Gastroesophageal sphincter (tissue), 4 donors: ENCODE data around the gene RBM33. TPM values are rescaled to one million over a fixed set of nuclear protein-coding genes. Genes with fewer than 3 reads are reported as not detected.

Source experiments
- ATAC-seq: fragments of 150-250 bp; one replicate; pipeline ENCODE4 v1.9.1; 2016; ENCODE audit warnings: mild to moderate bottlenecking, moderate library complexity
- H3K27ac ChIP-seq, 4 donors: fragments of 200-600 bp; sonication (generic) in 3 of 4; 1 replicate in 3 of 4; 2 replicates in 1 of 4; pipeline ENCODE4 v1.5.1; 2016 to 2019
- H3K27me3 ChIP-seq: fragments of 200-600 bp; sonication (generic); one replicate; pipeline ENCODE4 v1.5.1; 2019
- H3K36me3 ChIP-seq, 2 donors: fragments of 200-600 bp; sonication (generic); one replicate each; pipeline ENCODE4 v1.5.1; 2019; ENCODE audit warnings: control low read depth in 1 of 2
- H3K4me1 ChIP-seq, 3 donors: fragments of 200-600 bp; sonication (generic); 1 replicate in 2 of 3; 2 replicates in 1 of 3; pipeline ENCODE4 v1.5.1; 2016 to 2019; ENCODE audit warnings: control low read depth in 2 of 3
- H3K4me3 ChIP-seq, 2 donors: fragments of 200-600 bp; sonication (generic); one replicate each; pipeline ENCODE4 v1.5.1; 2019; ENCODE audit warnings: mild to moderate bottlenecking in 1 of 2, moderate library complexity in 1 of 2
- H3K9me3 ChIP-seq, 3 donors: fragments of 200-600 bp; sonication (generic); one replicate each; pipeline ENCODE4 v1.5.1; 2017 to 2019; ENCODE audit warnings: control low read depth in 2 of 3
- CTCF ChIP-seq, 4 experiments: fragments of 200-600 bp in 2 of 4; fragments of 450-650 bp in 2 of 4; sonication (generic) in 1 of 4; IDR thresholded peaks; one replicate each; pipeline ENCODE4 v1.5.1; 2017 to 2019; ENCODE audit warnings: antibody characterized with exemption in 4 of 4, mild to moderate bottlenecking in 2 of 4, moderate library complexity in 2 of 4
- EP300 ChIP-seq: sonication (generic); formaldehyde crosslinking; IDR thresholded peaks from one replicate; pipeline ENCODE4 v1.6.1; 2017; ENCODE audit warnings: antibody characterized with exemption, mild to moderate bottlenecking
- POLR2A ChIP-seq, 2 donors: fragments of 450-650 bp; IDR thresholded peaks; one replicate each; pipeline ENCODE4 v1.6.1; 2017; ENCODE audit warnings: antibody characterized with exemption in 2 of 2, mild to moderate bottlenecking in 2 of 2, moderate library complexity in 1 of 2
- POLR2AphosphoS5 ChIP-seq: sonication (generic); formaldehyde crosslinking; IDR thresholded peaks from one replicate; pipeline ENCODE4 v1.6.1; 2017; ENCODE audit warnings: antibody characterized with exemption
- WGBS, 2 donors: methylation state at CpG; one replicate each; pipeline ENCODE4 v1.1.5; 2018; ENCODE audit warnings: low coverage in 1 of 2; 5-methylcytosine and 5-hydroxymethylcytosine counted together
- total RNA-seq, 4 donors: library from RNA; depleted of rRNA; stranded (reverse); fragments of >200 nt; gene quantifications; one replicate each; pipeline ENCODE4 v1.1.0, GENCODE V29; 2016

The RBM33 gene
- total RNA-seq, 4 donors from 2014 or later, result 25.2 to 67.4 (median 37.6) TPM

- no peak for ATAC-seq
- Histone ChIP-seq H3K4me3 (no peak overlapping the region), H3K27ac (no peak overlapping the region), H3K9me3 (no peaks in the 10 kb centered on the region), H3K36me3 (peaks cover 0 to 36% of the 10 kb centered on the region in 2 donors), H3K4me1 (peaks cover 0 to 26% (median 0%) of the 10 kb centered on the region in 3 donors), H3K27me3 (no peaks in the 10 kb centered on the region)
- 95 to 97% methylated on average over 5 to 6 of the region's 6 CpGs for WGBS, 2 donors
- no peak for TF ChIP-seq POLR2AphosphoS5
- no peak for TF ChIP-seq CTCF (IDR thresholded peaks at IDR 0.05)
- TF ChIP-seq EP300, result no peak
- no peak for TF ChIP-seq POLR2A (IDR thresholded peaks at IDR 0.05)
Measured at GRCh38 chr7:155728116-155728515, 83.7 kb downstream of the RBM33 start.

- ATAC-seq, result no peak
- no peak overlapping the region for H3K27ac ChIP-seq
- TF ChIP-seq POLR2AphosphoS5 (no peak), CTCF (IDR thresholded peaks at IDR 0.05) (no peak), EP300 (no peak), POLR2A (IDR thresholded peaks at IDR 0.05) (no peak)
Measured at GRCh38 chr7:155729847-155730246, 85.4 kb downstream of the RBM33 start.

GRCh38 chr7:155731380-155731779 lies 86.9 kb downstream of the RBM33 start:
- peaks cover 0 to 26% of the 10 kb centered on the region in 2 donors for H3K36me3 ChIP-seq
- H3K4me3 ChIP-seq, result no peak overlapping the region
- H3K27me3 ChIP-seq, result no peaks in the 10 kb centered on the region
- no peak for ATAC-seq
- H3K4me1 ChIP-seq, result peaks cover 0 to 47% (median 0%) of the 10 kb centered on the region in 3 donors
- 54 to 57% methylated on average over 3 of the region's 3 CpGs for WGBS, 2 donors
- no peaks in the 10 kb centered on the region for H3K9me3 ChIP-seq
- TF ChIP-seq POLR2AphosphoS5 (no peak), CTCF (IDR thresholded peaks at IDR 0.05) (no peak), POLR2A (IDR thresholded peaks at IDR 0.05) (no peak), EP300 (no peak)
- no peak overlapping the region for H3K27ac ChIP-seq

More at GRCh38 chr7:155729847-155730246, 85.4 kb downstream of the RBM33 start:
- Histone ChIP-seq H3K9me3 (no peaks in the 10 kb centered on the region), H3K36me3 (peaks cover 0 to 26% of the 10 kb centered on the region in 2 donors), H3K4me3 (no peak overlapping the region), H3K4me1 (peaks cover 0 to 42% (median 0%) of the 10 kb centered on the region in 3 donors), H3K27me3 (no peaks in the 10 kb centered on the region)
- WGBS, 2 donors, result 42 to 63% methylated on average over 3 to 6 of the region's 6 CpGs

GRCh38 chr7:155731871-155732270 lies 87.4 kb downstream of the RBM33 start:
- WGBS, 2 donors, result 75 to 100% methylated on average over 1 of the region's 1 CpG
- H3K4me1 ChIP-seq, result peaks cover 0 to 50% (median 0%) of the 10 kb centered on the region in 3 donors
- no peaks in the 10 kb centered on the region for H3K27me3 ChIP-seq
- no peak overlapping the region for H3K4me3 ChIP-seq
- ATAC-seq, result no peak
- H3K9me3 ChIP-seq, result no peaks in the 10 kb centered on the region
- no peak for TF ChIP-seq CTCF (IDR thresholded peaks at IDR 0.05)
- peaks cover 0 to 25% of the 10 kb centered on the region in 2 donors for H3K36me3 ChIP-seq
- H3K27ac ChIP-seq, result no peak overlapping the region

- Histone ChIP-seq H3K27me3 (no peaks in the 10 kb centered on the region), H3K27ac (no peak overlapping the region), H3K36me3 (peaks cover 0 to 22% of the 10 kb centered on the region in 2 donors), H3K9me3 (no peaks in the 10 kb centered on the region), H3K4me3 (no peak overlapping the region), H3K4me1 (peaks cover 0 to 50% (median 0%) of the 10 kb centered on the region in 3 donors)
- no peak for ATAC-seq
- 86 to 94% methylated on average over 6 of the region's 6 CpGs for WGBS, 2 donors
- TF ChIP-seq POLR2AphosphoS5, result no peak
Measured at GRCh38 chr7:155732286-155732685, 87.8 kb downstream of the RBM33 start.
